Testis (tissue), 3 donors: ENCODE results near the gene MAP7D1. TPM values are rescaled to one million over a fixed set of nuclear protein-coding genes. Genes with fewer than 3 reads are reported as not detected.

Experiments used
- DNase-seq: peaks from one replicate; pipeline ENCODE4 v3.0.0-alpha.2; 2019
- H3K27ac ChIP-seq, 2 donors: fragments of 200-600 bp; sonication (generic); one replicate each; pipeline ENCODE4 v1.5.1; 2019
- H3K27me3 ChIP-seq: fragments of 200-600 bp; sonication (generic); one replicate; pipeline ENCODE4 v1.5.1; 2019
- H3K36me3 ChIP-seq: fragments of 200-600 bp; sonication (generic); one replicate; pipeline ENCODE4 v1.5.1; 2017; ENCODE audit warnings: low read depth; ENCODE audit errors: missing control alignments
- H3K4me1 ChIP-seq: fragments of 200-600 bp; sonication (generic); one replicate; pipeline ENCODE4 v1.5.1; 2019
- H3K4me3 ChIP-seq, 2 donors: fragments of 200-600 bp; sonication (generic); one replicate each; pipeline ENCODE4 v1.5.1; 2017 to 2019
- H3K9me3 ChIP-seq: fragments of 200-600 bp; sonication (generic); one replicate; pipeline ENCODE4 v1.5.1; 2017
- POLR2A ChIP-seq: fragments of 450-650 bp; IDR thresholded peaks from one replicate; pipeline ENCODE4 v1.6.1; 2017; ENCODE audit warnings: antibody characterized with exemption, mild to moderate bottlenecking, moderate library complexity
- WGBS, 2 donors: methylation state at CpG; one replicate each; pipeline ENCODE4 v1.1.5; 2018; 5-methylcytosine and 5-hydroxymethylcytosine counted together
- intact Hi-C: fragments of 100-400 bp; cut with DNase I; formaldehyde crosslinking; loops from one replicate; pipeline ENCODE4 v1.15.1; 2023; ENCODE audit warnings: low total_unique reads
- polyA plus RNA-seq: library from polyadenylated mRNA; stranded (reverse); fragments of 350-450 nt; fragmentation: Illumina TruSeq; extraction: RNeasy Lipid Tissue Mini Kit (QIAGEN cat#74804); gene quantifications from one replicate; pipeline ENCODE4 v1.2.3, GENCODE V29; 2014; ENCODE audit warnings: low read depth, low replicate concordance; ENCODE audit not compliant: insufficient read depth
- total RNA-seq, 2 donors: library from RNA; depleted of rRNA; stranded (reverse); fragments of >200 nt; gene quantifications; one replicate each; pipeline ENCODE4 v1.2.3, GENCODE V29; 2016
- TF ChIP-seq, protein P1 (sequence below), 3 experiments: fragments of 450-650 bp in 2 of 3; fragments of 200-600 bp in 1 of 3; sonication (generic) in 1 of 3; IDR thresholded peaks; one replicate each; pipeline ENCODE4 v1.5.1; 2016 to 2019; ENCODE audit warnings: antibody characterized with exemption in 3 of 3, mild to moderate bottlenecking in 2 of 3, moderate library complexity in 1 of 3

The MAP7D1 gene
- total and polyA plus RNA-seq, 3 donors from 2014 or later = 45.4 to 59.6 (median 50.2) TPM

DNA sequence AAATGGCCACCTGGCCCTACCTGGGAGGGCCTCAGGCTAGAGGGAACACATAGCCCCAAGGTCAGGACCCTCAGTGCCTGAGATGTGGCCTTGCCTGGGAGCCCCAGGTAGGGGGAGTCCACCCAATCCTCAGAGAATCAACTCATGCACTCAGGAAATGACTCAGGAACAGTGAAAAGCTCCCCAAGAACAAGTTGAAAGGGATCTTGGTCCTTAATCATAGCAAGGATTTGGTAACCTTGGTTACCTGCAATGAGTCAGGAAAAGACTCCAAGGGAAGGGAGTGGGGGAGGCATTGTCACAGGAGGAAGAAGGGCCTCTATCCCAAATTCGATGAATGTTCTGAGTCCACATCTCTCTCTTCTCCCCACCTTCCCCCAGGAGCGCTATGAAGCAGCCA, 17.0 kb downstream of the MAP7D1 start:
- TF ChIP-seq, protein P1, sequence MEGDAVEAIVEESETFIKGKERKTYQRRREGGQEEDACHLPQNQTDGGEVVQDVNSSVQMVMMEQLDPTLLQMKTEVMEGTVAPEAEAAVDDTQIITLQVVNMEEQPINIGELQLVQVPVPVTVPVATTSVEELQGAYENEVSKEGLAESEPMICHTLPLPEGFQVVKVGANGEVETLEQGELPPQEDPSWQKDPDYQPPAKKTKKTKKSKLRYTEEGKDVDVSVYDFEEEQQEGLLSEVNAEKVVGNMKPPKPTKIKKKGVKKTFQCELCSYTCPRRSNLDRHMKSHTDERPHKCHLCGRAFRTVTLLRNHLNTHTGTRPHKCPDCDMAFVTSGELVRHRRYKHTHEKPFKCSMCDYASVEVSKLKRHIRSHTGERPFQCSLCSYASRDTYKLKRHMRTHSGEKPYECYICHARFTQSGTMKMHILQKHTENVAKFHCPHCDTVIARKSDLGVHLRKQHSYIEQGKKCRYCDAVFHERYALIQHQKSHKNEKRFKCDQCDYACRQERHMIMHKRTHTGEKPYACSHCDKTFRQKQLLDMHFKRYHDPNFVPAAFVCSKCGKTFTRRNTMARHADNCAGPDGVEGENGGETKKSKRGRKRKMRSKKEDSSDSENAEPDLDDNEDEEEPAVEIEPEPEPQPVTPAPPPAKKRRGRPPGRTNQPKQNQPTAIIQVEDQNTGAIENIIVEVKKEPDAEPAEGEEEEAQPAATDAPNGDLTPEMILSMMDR (IDR thresholded peaks at IDR 0.05) = no peak
- TF ChIP-seq POLR2A = no peak
- DNase-seq = no peak
- Histone ChIP-seq H3K36me3 (no peaks in the 10 kb centered on the region), H3K27ac (no peak overlapping the region), H3K9me3 (no peaks in the 10 kb centered on the region), H3K4me3 (no peak overlapping the region), H3K27me3 (no peaks in the 10 kb centered on the region), H3K4me1 (peaks cover 10% of the 10 kb centered on the region)
- intact Hi-C loops = no loop called here
- WGBS, 2 donors = 79 to 84% methylated on average over 2 of the region's 2 CpGs

DNA sequence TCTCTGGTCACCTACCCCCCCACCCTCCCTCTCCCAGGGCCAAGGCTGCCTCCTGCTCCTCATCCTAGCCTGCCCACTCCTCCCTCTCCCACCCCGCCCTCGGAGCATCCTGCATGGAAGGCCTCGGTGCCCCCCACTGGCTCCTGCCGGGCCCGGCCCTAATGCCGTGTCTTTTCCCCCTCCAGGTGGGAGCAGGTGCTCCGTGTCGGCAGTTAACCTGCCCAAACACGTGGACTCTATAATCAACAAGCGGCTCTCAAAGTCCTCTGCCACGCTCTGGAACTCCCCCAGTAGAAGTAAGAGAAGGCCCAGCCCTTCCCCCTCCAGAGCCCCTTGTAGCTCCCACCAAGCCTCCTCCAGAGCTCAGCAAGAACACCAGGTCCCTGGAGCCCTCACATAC, 18.8 kb downstream of the MAP7D1 start:
- WGBS, 2 donors = 72 to 75% methylated on average over 8 to 11 of the region's 11 CpGs
- peaks cover 10% of the 10 kb centered on the region for H3K4me1 ChIP-seq
- H3K27me3 ChIP-seq = no peaks in the 10 kb centered on the region
- intact Hi-C loops = no loop called here
- H3K27ac ChIP-seq = no peak overlapping the region
- H3K4me3 ChIP-seq = no peak overlapping the region
- TF ChIP-seq, protein P1 (IDR thresholded peaks at IDR 0.05) = no peak
- TF ChIP-seq POLR2A = no peak
- no peaks in the 10 kb centered on the region for H3K36me3 ChIP-seq
- no peaks in the 10 kb centered on the region for H3K9me3 ChIP-seq
- DNase-seq = no peak

DNA sequence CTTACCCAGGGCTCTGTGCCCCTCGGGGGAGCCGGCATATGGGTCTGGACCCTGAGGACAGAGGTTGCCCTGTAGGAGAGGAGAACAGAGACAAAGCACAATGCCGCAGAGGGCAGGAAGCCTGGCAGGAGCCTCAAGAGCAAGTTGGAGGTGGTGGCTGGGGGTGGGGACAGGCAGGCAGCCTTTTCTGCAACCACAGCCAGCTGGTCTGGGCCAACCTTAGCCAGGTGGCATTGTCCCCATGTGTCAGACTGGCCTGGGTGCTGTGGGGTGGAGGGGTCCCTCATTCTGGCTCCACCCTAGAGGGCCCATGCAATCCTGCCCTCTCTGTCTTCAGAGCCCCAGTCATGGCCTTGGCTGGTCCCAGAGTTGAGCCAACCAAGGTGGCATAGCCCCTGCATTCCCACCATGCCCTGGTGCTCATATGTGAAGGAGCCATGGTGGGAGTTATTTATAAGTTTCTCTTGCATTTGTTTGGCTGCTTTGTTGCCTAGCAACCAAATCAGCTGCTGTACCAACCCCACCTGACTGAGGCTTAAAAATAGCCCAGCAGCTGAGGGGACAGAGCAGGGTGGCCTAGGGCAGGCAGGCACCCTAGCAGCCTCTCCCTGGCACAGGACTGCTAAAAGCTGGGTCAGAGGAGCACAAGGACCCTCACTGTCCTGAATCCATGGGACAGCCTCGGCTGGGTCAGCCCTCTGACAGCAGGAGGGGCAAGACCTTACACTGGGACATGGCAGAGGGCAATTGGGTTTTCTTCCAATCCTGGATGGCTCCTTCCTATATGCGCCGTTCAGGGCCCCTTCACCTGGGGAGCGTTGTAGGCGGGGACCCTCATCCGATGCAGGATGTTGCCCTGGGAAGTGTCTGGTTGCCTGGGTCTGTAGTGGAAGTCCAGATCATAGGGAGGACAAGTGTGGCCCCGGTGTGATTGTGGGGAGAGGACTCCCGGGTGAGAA, 19.5 kb downstream of the MAP7D1 start:
- DNase-seq = peak; percentile 42
- no peak overlapping the region for H3K27ac ChIP-seq
- intact Hi-C loops = no loop called here
- H3K27me3 ChIP-seq = no peaks in the 10 kb centered on the region
- WGBS, 2 donors = 55 to 66% methylated on average over 6 to 11 of the region's 11 CpGs
- no peaks in the 10 kb centered on the region for H3K9me3 ChIP-seq
- no peaks in the 10 kb centered on the region for H3K36me3 ChIP-seq
- H3K4me1 ChIP-seq = peaks cover 10% of the 10 kb centered on the region
- TF ChIP-seq, protein P1 (IDR thresholded peaks at IDR 0.05) = no peak
- no peak for TF ChIP-seq POLR2A
- no peak overlapping the region for H3K4me3 ChIP-seq

DNA sequence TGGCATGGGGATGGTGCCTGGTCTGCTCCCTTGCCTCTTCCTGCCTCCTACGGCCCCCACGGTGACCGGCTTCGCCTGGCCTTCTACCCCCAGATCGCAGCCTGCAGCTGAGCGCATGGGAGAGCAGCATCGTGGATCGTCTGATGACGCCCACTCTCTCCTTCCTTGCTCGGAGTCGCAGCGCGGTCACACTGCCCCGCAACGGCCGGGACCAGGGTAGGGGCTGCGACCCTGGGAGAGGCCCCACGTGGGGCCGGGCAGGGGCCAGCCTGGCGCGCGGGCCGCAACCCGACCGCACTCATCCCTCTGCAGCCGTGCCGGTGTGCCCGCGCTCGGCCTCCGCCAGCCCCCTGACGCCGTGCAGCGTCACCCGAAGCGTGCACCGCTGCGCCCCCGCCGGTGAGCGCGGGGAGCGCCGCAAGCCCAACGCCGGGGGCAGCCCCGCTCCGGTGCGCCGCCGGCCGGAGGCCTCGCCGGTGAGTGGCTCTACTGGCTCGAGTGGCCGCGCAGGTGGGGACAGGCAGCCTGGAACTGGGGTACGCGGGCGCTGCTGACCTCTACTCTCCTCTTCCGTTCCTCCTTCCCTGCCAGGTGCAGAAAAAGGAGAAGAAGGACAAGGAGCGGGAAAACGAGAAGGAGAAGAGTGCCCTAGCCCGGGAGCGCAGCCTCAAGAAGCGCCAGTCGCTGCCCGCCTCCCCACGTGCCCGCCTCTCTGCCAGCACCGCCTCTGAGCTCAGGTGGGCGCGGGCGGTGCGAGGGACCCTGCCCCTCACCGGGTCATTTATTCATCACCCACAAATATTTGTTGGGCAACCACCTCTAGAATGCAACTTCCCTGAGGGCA, 20.4 kb downstream of the MAP7D1 start:
- intact Hi-C loops = no loop called here
- no peaks in the 10 kb centered on the region for H3K9me3 ChIP-seq
- H3K27ac ChIP-seq = no peak overlapping the region
- H3K36me3 ChIP-seq = no peaks in the 10 kb centered on the region
- no peaks in the 10 kb centered on the region for H3K27me3 ChIP-seq
- H3K4me3 ChIP-seq = no peak overlapping the region
- WGBS, 2 donors = 71 to 78% methylated on average over 34 to 75 of the region's 76 CpGs
- peaks cover 10% of the 10 kb centered on the region for H3K4me1 ChIP-seq
- TF ChIP-seq, protein P1 (IDR thresholded peaks at IDR 0.05) = no peak
- no peak for TF ChIP-seq POLR2A
- DNase-seq = no peak
